GM21526 (cell line): ENCODE data around the gene PON2.
"Not testable (repeated sequence)": the region's sequence is repeated elsewhere in the genome, so short reads cannot be mapped to it uniquely, and the experiment has no call there.

Experiments
- ATAC-seq: cut with Tn5 transposase; IDR thresholded peaks from one replicate; pipeline ENCODE4 v1.9.1; 2021; ENCODE audit warnings: moderate library complexity; ENCODE audit not compliant: unreplicated experiment, low FRiP score

PON2 gene

GRCh38 chr7:95407751-95408150 lies 27.1 kb downstream of the PON2 start:
- no peak for ATAC-seq

- ATAC-seq = no peak
These were observed 29.0 kb downstream of the PON2 start for GRCh38 chr7:95405800-95406199.

GRCh38 chr7:95405208-95405607 lies 29.6 kb downstream of the PON2 start:
- ATAC-seq = no peak

- no peak for ATAC-seq
These were observed 30.4 kb downstream of the PON2 start for GRCh38 chr7:95404316-95404865.

- ATAC-seq = no peak
These were observed 36.5 kb downstream of the PON2 start for GRCh38 chr7:95398155-95398940.

GRCh38 chr7:95397381-95397780 lies 37.4 kb downstream of the PON2 start:
- no peak for ATAC-seq

GRCh38 chr7:95396136-95397032 lies 38.4 kb downstream of the PON2 start, which contains the start of gene PON3:
TSS of gene PON3 (minus strand) at chr7:95396375. CDS start at chr7:95396350, 25 bp downstream.
- no peak for ATAC-seq

- ATAC-seq = no peak
These were observed 39.1 kb downstream of the PON2 start for GRCh38 chr7:95395755-95396135.

GRCh38 chr7:95394370-95394769 lies 40.5 kb downstream of the PON2 start:
- ATAC-seq = no peak

- no peak for ATAC-seq
These were observed 43.1 kb downstream of the PON2 start for GRCh38 chr7:95391761-95392160.

- no peak for ATAC-seq
These were observed 45.3 kb downstream of the PON2 start for GRCh38 chr7:95389516-95389915.

- ATAC-seq = not testable (repeated sequence)
These were observed 55.4 kb downstream of the PON2 start for GRCh38 chr7:95379457-95379856.

- ATAC-seq = no peak
These were observed 58.0 kb downstream of the PON2 start for GRCh38 chr7:95376632-95377400.

GRCh38 chr7:95375591-95376257 lies 59.1 kb downstream of the PON2 start:
- ATAC-seq = no peak

- ATAC-seq = no peak
These were observed 61.5 kb downstream of the PON2 start for GRCh38 chr7:95373323-95373722.

GRCh38 chr7:95368235-95368634 lies 66.6 kb downstream of the PON2 start:
- ATAC-seq = no peak

- no peak for ATAC-seq
These were observed 67.2 kb downstream of the PON2 start for GRCh38 chr7:95367606-95368005.

- no peak for ATAC-seq
These were observed 69.7 kb downstream of the PON2 start for GRCh38 chr7:95365151-95365550.

- no peak for ATAC-seq
These were observed 77.2 kb downstream of the PON2 start for GRCh38 chr7:95357623-95358022.
